Measurements from ENCODE around the gene SPINK8. TPM values are rescaled to one million over a fixed set of nuclear protein-coding genes. Genes with fewer than 3 reads are reported as not detected.

Gene SPINK8
- total RNA-seq, 4 donors from 2014 or later, result not detected

- H3K9me3 ChIP-seq, result no peaks in the 10 kb centered on the region
- H3K27me3 ChIP-seq, result peaks cover 0 to 32% (median 0%) of the 10 kb centered on the region in 4 donors
- 78% methylated on average over 4 of the region's 4 CpGs for WGBS, 2 donors
- intact Hi-C loops (cut with DNase I), result no loop called here
- peaks cover 0 to 11% (median 0%) of the 10 kb centered on the region in 3 donors for H3K4me1 ChIP-seq
- TF ChIP-seq CTCF (IDR thresholded peaks at IDR 0.05) (no peak), POLR2A (IDR thresholded peaks at IDR 0.05) (no peak)
- DNase-seq, result no peak
- H3K27ac ChIP-seq, result no peak overlapping the region
- no peak overlapping the region for H3K4me3 ChIP-seq
- H3K36me3 ChIP-seq, result no peaks in the 10 kb centered on the region
These were observed 20.5 kb upstream of the SPINK8 start for GRCh38 chr3:48353987-48354386.

- TF ChIP-seq POLR2A (IDR thresholded peaks at IDR 0.05) (no peak), CTCF (IDR thresholded peaks at IDR 0.05) (no peak)
- Histone ChIP-seq H3K9me3 (no peaks in the 10 kb centered on the region), H3K27me3 (peaks cover 0 to 19% (median 0%) of the 10 kb centered on the region in 4 donors), H3K36me3 (no peaks in the 10 kb centered on the region), H3K4me1 (peaks cover 0 to 11% (median 0%) of the 10 kb centered on the region in 3 donors), H3K27ac (no peak overlapping the region), H3K4me3 (no peak overlapping the region)
- DNase-seq, result no peak
- intact Hi-C loops (cut with DNase I), result no loop called here
- 31 to 58% methylated on average over 6 of the region's 6 CpGs for WGBS, 2 donors
These were observed 19.1 kb upstream of the SPINK8 start for GRCh38 chr3:48352546-48352945.

GRCh38 chr3:48347500-48347899, 14.0 kb upstream of the SPINK8 start:
- DNase-seq, result no peak
- WGBS, 2 donors, result 65 to 77% methylated on average over 3 of the region's 3 CpGs

GRCh38 chr3:48345946-48346572, 12.6 kb upstream of the SPINK8 start:
- intact Hi-C loops (cut with DNase I), result no loop called here
- TF ChIP-seq POLR2A (IDR thresholded peaks at IDR 0.05), result no peak
- TF ChIP-seq CTCF (IDR thresholded peaks at IDR 0.05), result no peak
- DNase-seq, result no peak
- Histone ChIP-seq H3K27me3 (no peaks in the 10 kb centered on the region), H3K9me3 (no peaks in the 10 kb centered on the region), H3K27ac (no peak overlapping the region), H3K4me1 (no peaks in the 10 kb centered on the region), H3K4me3 (no peak overlapping the region), H3K36me3 (no peaks in the 10 kb centered on the region)
- 81 to 85% methylated on average over 2 of the region's 2 CpGs for WGBS, 2 donors

More at GRCh38 chr3:48347500-48347899, 14.0 kb upstream of the SPINK8 start:
- Histone ChIP-seq H3K4me3 (no peak overlapping the region), H3K9me3 (no peaks in the 10 kb centered on the region), H3K27me3 (no peaks in the 10 kb centered on the region), H3K36me3 (no peaks in the 10 kb centered on the region), H3K27ac (no peak overlapping the region), H3K4me1 (peaks cover 0 to 1% (median 0%) of the 10 kb centered on the region in 3 donors)
- intact Hi-C loops (cut with DNase I), result no loop called here
- no peak for TF ChIP-seq POLR2A (IDR thresholded peaks at IDR 0.05)
- TF ChIP-seq CTCF (IDR thresholded peaks at IDR 0.05), result no peak

- WGBS, 2 donors, result 47 to 56% methylated on average over 1 of the region's 1 CpG
These were observed 11.5 kb upstream of the SPINK8 start for GRCh38 chr3:48344867-48345507.

More at GRCh38 chr3:48344867-48345507, 11.5 kb upstream of the SPINK8 start:
- Histone ChIP-seq H3K4me3 (no peak overlapping the region), H3K9me3 (no peaks in the 10 kb centered on the region), H3K27ac (no peak overlapping the region), H3K4me1 (no peaks in the 10 kb centered on the region), H3K27me3 (no peaks in the 10 kb centered on the region), H3K36me3 (no peaks in the 10 kb centered on the region)
- intact Hi-C loops (cut with DNase I), result no loop called here
- no peak for DNase-seq
- TF ChIP-seq POLR2A (IDR thresholded peaks at IDR 0.05) (no peak), CTCF (IDR thresholded peaks at IDR 0.05) (no peak)
